HFF-Myc (cell line): Measurements from ENCODE around the gene PHGDH.
A peak's percentile ranks its signal among the peaks of the same experiment; 100 is the strongest.
"Not testable (repeated sequence)": the region's sequence is repeated elsewhere in the genome, so short reads cannot be mapped to it uniquely, and the experiment has no call there.

Experiments
- DNase-seq: peaks from one replicate; pipeline ENCODE4 v3.0.0-alpha.2; 2011; ENCODE audit warnings: low read depth; ENCODE audit errors: extremely low read depth
- H3K4me3 ChIP-seq: replicated peaks from 2 replicates; pipeline ENCODE4 v1.5.1; 2011; ENCODE audit warnings: low read depth, mild to moderate bottlenecking, control low read depth, low read length
- CTCF ChIP-seq: IDR thresholded peaks from 2 replicates; pipeline ENCODE4 v1.5.1; 2012; ENCODE audit warnings: mild to moderate bottlenecking, low read depth, low read length, control low read depth; ENCODE audit errors: missing control alignments

PHGDH gene

GRCh38 chr1:119688810-119689209, 22.9 kb upstream of the PHGDH start:
- H3K4me3 ChIP-seq = no peak overlapping the region
- no peak for DNase-seq
- no peak for TF ChIP-seq CTCF

- TF ChIP-seq CTCF = no peak
- no peak for DNase-seq
Observed at GRCh38 chr1:119689511-119689910, 22.2 kb upstream of the PHGDH start.

GRCh38 chr1:119696863-119697262, 14.9 kb upstream of the PHGDH start:
- DNase-seq = not testable (repeated sequence)

More at GRCh38 chr1:119689511-119689910, 22.2 kb upstream of the PHGDH start:
- no peak overlapping the region for H3K4me3 ChIP-seq

GRCh38 chr1:119697598-119697997, 14.1 kb upstream of the PHGDH start:
- no peak overlapping the region for H3K4me3 ChIP-seq
- no peak for TF ChIP-seq CTCF
- DNase-seq = no peak

More at GRCh38 chr1:119696863-119697262, 14.9 kb upstream of the PHGDH start:
- H3K4me3 ChIP-seq = not testable (repeated sequence)

GRCh38 chr1:119700326-119700725, 11.4 kb upstream of the PHGDH start:
- no peak for TF ChIP-seq CTCF
- DNase-seq = no peak

GRCh38 chr1:119701659-119702058, 10.1 kb upstream of the PHGDH start:
- no peak for TF ChIP-seq CTCF
- H3K4me3 ChIP-seq = no peak overlapping the region
- DNase-seq = no peak

More at GRCh38 chr1:119700326-119700725, 11.4 kb upstream of the PHGDH start:
- H3K4me3 ChIP-seq = no peak overlapping the region

GRCh38 chr1:119702384-119702783, 9.3 kb upstream of the PHGDH start:
- peak; percentile 56 for DNase-seq
- TF ChIP-seq CTCF = no peak
- H3K4me3 ChIP-seq = no peak overlapping the region
